ENCODE measurements around the gene TMEM183A. TPM values are rescaled to one million over a fixed set of nuclear protein-coding genes. Genes with fewer than 3 reads are reported as not detected.

The TMEM183A gene
- total and polyA plus RNA-seq, 9 of the 15 experiments (the other 6 are each of a cell fraction or from before 2014, with no cell fraction given): 23.4 to 190 (median 124) TPM

GRCh38 chr1:202981939-202982338 is 25.2 kb upstream of the TMEM183A start (continued):
- TF ChIP-seq HDAC3 (IDR thresholded peaks at IDR 0.05; ENCODE audit: borderline replicate concordance, partially characterized antibody) (peak; percentile 35), ZNF384 (IDR thresholded peaks at IDR 0.05; ENCODE audit: low read depth, low read length) (no peak), RCOR1 (IDR thresholded peaks at IDR 0.05; ENCODE audit: borderline replicate concordance in 1 of 2, low read depth in 2 of 2, low read length in 2 of 2) (peak in 1 of 2 experiments; percentile 21; a peak in 1 of 4 replicates), DDX20 (tag; IDR thresholded peaks at IDR 0.05; ENCODE audit: low read depth) (no peak), ZNF41 (CRISPR knock-in tag; conservative IDR thresholded peaks at IDR 0.05) (no peak)

GRCh38 chr1:202982715-202983430 is 24.3 kb upstream of the TMEM183A start:
- CTCF ChIA-PET (ENCODE audit: low intra/inter-chr PET ratio): interaction anchor here (0.9 kb wide), 1 partner anchor 14 kb away, joined by 3 read pairs; no protein-coding TSS in a partner anchor
- in situ Hi-C loops (cut with MboI) (no loop called here), intact Hi-C loops (cut with micrococcal nuclease) (no loop called here)
- Histone ChIP-seq H3K27ac (ENCODE audit: extremely low read depth, low read depth, low read length) (no peak overlapping the region), H3K4me3 (no peak overlapping the region), H4K20me1 (replicated peaks; ENCODE audit: control insufficient read depth, insufficient read depth, low read length) (no peaks in the 10 kb centered on the region), H3K4me1 (replicated peaks in 1 of 2; ENCODE audit: control insufficient read depth in 2 of 2, insufficient read depth in 2 of 2, low read length in 2 of 2) (peaks cover 0 to 10% of the 10 kb centered on the region in 2 experiments; a peak in 3 of 5 replicates), H3K9me1 (ENCODE audit: control insufficient read depth, insufficient read depth, low read length) (no peaks in the 10 kb centered on the region), H3K9me3 (replicated peaks; ENCODE audit: control insufficient read depth, insufficient read depth, low read depth, low read length) (no peaks in the 10 kb centered on the region), H3K27me3 (ENCODE audit: control insufficient read depth in 2 of 2, insufficient read depth in 2 of 2, low read length in 2 of 2) (no peaks in the 10 kb centered on the region), H3K36me3 (ENCODE audit: control insufficient read depth, insufficient read depth, low read length) (no peaks in the 10 kb centered on the region), H3K4me2 (ENCODE audit: insufficient read depth, low read length) (no peak overlapping the region), H2AFZ (ENCODE audit: low read depth, low read length) (no peak overlapping the region), H3K79me2 (ENCODE audit: control insufficient read depth, insufficient read depth, low read length) (no peaks in the 10 kb centered on the region), H3K9ac (ENCODE audit: insufficient read depth in 1 of 2, low read depth in 2 of 2, low read length in 2 of 2) (no peak overlapping the region)
- no TSS peak for BruUV-seq (replicated peaks)
- TF ChIP-seq CEBPG (CRISPR knock-in tag; IDR thresholded peaks at IDR 0.05) (peak; percentile 32; the same call in 1 of the 2 replicates), CEBPG (tag; conservative IDR thresholded peaks at IDR 0.05 in 1 of 2, IDR thresholded peaks at IDR 0.05 in 1 of 2) (0 out of 4 replicates have a peak, but pooled peaks of 1 of the 2 experiments have one; percentile 33), HMG20B (CRISPR knock-in tag; IDR thresholded peaks at IDR 0.05) (no peak), ZBTB33 (CRISPR knock-in tag; IDR thresholded peaks at IDR 0.05) (no peak), NFIC (IDR thresholded peaks at IDR 0.05) (peak; percentile 56), CEBPB (tag; IDR thresholded peaks at IDR 0.05) (peak; percentile 45; the same call in 1 of the 2 replicates)
- DNase-seq (ENCODE audit: extremely low read depth in 1 of 4, low spot score in 3 of 4): no peak
- 72% methylated on average over 3 of the region's 3 CpGs for WGBS (ENCODE audit: insufficient coverage, low coverage, missing lambda C conversion rate)
- POLR2A ChIA-PET: interaction anchor here (0.6 to 1.7 kb wide), 3 partner anchors 9 to 12 kb away, joined by 3 to 5 read pairs (median 4); no protein-coding TSS in a partner anchor
- no peak for ATAC-seq
- no peak for FAIRE-seq
